Measurements from ENCODE around the gene PCK1.

Gene PCK1

DNA sequence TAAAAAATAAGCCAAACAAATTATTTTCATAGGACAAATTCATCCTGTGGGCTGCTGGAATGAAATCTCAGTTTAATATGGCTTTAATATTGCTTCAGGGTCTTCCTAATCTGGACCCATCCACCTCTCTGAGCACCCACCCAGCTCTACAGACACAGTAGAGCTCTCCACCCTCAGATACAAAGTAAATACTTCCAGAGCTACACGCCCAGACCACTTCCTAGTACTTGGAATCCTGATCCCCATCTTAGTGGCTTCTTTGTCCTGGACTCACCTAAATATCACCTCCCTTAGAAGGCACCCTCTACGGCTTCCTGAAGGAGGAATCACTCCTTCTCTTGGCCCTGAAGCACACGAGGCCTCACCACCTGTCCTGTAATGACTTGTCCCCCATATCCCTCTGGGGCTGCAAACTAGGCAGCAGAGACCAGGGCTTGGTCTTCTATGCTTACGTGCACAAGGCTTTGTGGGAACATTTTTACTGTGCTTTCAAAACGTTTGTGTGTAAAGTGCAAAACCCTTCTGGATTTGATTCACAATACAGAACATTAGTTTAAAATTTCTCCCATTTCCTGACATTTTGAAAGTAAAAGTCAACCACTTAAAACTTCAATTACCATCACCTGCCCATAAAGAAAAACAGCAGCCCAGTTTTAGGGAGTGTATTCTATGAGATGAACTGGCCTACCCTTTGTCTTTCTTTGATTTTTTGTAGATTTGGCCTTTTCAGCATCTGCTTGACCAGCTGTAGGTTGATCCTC, 38.4 kb upstream of the PCK1 start:
- no peaks in the 10 kb centered on the region for H3K9me3 Mint-ChIP-seq
- H3K36me3 Mint-ChIP-seq (ENCODE audit: low read depth): no peaks in the 10 kb centered on the region
- peaks cover 7% of the 10 kb centered on the region for H3K27me3 Mint-ChIP-seq (ENCODE audit: low read depth, poor library complexity)
- no peak for DNase-seq
- H3K27ac Mint-ChIP-seq: no peak overlapping the region
- H3K4me1 Mint-ChIP-seq: peaks cover 25% of the 10 kb centered on the region
- no peak overlapping the region for H3K4me3 Mint-ChIP-seq
- TF ChIP-seq, protein P1, sequence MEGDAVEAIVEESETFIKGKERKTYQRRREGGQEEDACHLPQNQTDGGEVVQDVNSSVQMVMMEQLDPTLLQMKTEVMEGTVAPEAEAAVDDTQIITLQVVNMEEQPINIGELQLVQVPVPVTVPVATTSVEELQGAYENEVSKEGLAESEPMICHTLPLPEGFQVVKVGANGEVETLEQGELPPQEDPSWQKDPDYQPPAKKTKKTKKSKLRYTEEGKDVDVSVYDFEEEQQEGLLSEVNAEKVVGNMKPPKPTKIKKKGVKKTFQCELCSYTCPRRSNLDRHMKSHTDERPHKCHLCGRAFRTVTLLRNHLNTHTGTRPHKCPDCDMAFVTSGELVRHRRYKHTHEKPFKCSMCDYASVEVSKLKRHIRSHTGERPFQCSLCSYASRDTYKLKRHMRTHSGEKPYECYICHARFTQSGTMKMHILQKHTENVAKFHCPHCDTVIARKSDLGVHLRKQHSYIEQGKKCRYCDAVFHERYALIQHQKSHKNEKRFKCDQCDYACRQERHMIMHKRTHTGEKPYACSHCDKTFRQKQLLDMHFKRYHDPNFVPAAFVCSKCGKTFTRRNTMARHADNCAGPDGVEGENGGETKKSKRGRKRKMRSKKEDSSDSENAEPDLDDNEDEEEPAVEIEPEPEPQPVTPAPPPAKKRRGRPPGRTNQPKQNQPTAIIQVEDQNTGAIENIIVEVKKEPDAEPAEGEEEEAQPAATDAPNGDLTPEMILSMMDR (IDR thresholded peaks at IDR 0.05): no peak

DNA sequence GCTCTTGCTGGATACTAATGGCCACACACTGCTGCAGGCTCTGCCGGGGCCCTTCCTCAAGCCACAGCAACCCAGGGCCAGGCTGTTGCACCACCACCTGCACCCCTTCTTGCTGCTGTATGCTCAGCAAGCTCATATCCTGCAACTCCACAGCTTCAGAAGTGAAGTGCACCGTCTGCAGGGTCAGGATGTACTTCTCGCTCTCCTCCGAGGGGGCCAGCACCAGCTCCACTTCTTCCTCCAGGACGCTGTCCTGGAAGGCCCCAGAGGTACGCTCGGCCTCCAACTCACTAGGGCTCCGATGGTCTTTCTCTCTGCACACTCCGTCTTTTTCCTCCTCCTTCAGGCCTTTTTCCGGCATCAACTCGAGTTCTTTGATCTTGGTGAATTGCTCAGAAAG, 37.1 kb upstream of the PCK1 start:
- Mint-ChIP-seq H3K27me3 (ENCODE audit: low read depth, poor library complexity) (peaks cover 13% of the 10 kb centered on the region), H3K4me1 (peaks cover 38% of the 10 kb centered on the region), H3K4me3 (no peak overlapping the region), H3K27ac (no peak overlapping the region), H3K36me3 (ENCODE audit: low read depth) (no peaks in the 10 kb centered on the region), H3K9me3 (no peaks in the 10 kb centered on the region)
- DNase-seq: no peak
- TF ChIP-seq, protein P1 (IDR thresholded peaks at IDR 0.05): no peak

DNA sequence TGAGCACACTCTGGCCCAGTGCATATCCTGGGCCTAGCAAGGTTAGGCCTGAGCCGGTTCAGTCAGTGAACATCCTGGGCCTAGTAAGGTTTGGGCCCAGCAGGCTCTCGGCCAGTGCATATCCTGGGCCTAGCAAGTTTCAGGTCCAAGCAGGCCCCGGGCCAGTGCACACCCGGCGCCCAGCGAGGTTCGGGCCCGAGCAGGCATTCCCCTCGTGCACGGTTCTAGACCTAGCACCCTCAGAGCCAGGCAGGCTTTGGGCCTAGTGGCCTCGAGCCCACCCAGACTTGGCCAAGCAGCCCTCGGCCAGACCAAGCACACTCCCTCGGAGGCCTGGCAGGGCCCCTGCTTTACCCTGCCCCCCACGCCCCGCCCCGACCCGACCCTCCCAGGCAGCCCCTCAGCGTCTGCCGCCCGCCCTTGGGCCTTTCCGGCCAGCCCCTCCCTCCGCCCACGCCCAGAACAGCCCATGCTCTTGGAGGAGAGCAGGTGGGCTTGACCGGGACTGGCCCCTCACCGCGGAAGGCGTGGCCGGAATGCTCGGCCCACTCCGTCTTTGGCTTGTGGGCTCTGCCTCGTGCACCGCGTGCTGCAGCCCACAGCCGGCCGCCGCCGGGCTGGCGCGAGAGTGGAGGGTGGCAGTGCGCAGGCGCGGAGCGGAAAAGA, 36.3 kb upstream of the PCK1 start, which contains the start of gene CTCFL:
TSS of gene CTCFL (minus strand) at position 630 of the 666 bp plus-strand sequence. CDS start 935 bp downstream, outside the sequence.
- H3K36me3 Mint-ChIP-seq (ENCODE audit: low read depth): no peaks in the 10 kb centered on the region
- H3K27me3 Mint-ChIP-seq (ENCODE audit: low read depth, poor library complexity): peaks cover 13% of the 10 kb centered on the region
- no peak within 1 kb of the TSS for H3K4me3 Mint-ChIP-seq
- no peak within 1 kb of the TSS for H3K27ac Mint-ChIP-seq
- DNase-seq: no peak
- H3K9me3 Mint-ChIP-seq: no peaks in the 10 kb centered on the region
- peaks cover 44% of the 10 kb centered on the region for H3K4me1 Mint-ChIP-seq
- TF ChIP-seq, protein P1 (IDR thresholded peaks at IDR 0.05): no peak

DNA sequence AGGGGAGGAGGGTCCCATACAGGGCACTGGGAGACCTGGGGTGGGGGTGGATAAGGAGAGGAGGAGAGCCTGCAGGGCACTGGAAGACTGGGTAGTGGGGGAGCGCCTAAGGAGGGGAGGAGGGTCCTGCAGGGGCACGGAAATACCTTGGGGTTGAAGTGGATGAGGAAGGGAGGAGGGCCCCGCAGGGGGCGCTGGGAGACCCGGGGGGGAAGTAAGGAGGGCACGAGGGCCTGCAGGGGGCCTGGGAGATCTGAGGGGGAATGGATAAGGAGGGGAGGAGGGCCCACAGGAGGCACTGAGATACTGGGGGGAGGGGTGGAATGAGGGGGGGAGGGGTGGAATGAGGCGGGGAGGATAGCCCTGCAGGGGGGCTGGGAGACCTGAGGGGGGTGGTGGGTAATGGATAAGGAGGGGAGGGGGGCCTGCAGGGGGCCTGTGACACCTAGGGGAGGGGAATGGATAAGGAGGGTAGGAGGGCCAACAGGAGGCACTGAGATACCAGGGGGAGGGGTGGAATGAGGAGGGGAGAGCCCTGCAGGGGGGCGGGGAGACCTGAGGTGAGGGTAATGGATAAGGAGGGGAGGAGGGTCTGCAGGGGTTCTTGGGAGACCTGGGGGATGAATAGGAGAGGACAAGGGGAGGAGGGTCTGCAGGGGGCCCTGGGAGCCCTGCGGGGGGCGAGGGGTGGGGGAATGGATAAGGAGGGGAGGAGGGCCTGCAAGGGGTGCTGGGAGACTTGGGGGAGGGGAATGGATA, 35.4 kb upstream of the PCK1 start:
- peaks cover 9% of the 10 kb centered on the region for H3K27me3 Mint-ChIP-seq (ENCODE audit: low read depth, poor library complexity)
- TF ChIP-seq, protein P1 (IDR thresholded peaks at IDR 0.05): no peak
- no peak for DNase-seq
- no peak overlapping the region for H3K4me3 Mint-ChIP-seq
- H3K4me1 Mint-ChIP-seq: peaks cover 52% of the 10 kb centered on the region
- H3K9me3 Mint-ChIP-seq: no peaks in the 10 kb centered on the region
- no peak overlapping the region for H3K27ac Mint-ChIP-seq
- H3K36me3 Mint-ChIP-seq (ENCODE audit: low read depth): no peaks in the 10 kb centered on the region

DNA sequence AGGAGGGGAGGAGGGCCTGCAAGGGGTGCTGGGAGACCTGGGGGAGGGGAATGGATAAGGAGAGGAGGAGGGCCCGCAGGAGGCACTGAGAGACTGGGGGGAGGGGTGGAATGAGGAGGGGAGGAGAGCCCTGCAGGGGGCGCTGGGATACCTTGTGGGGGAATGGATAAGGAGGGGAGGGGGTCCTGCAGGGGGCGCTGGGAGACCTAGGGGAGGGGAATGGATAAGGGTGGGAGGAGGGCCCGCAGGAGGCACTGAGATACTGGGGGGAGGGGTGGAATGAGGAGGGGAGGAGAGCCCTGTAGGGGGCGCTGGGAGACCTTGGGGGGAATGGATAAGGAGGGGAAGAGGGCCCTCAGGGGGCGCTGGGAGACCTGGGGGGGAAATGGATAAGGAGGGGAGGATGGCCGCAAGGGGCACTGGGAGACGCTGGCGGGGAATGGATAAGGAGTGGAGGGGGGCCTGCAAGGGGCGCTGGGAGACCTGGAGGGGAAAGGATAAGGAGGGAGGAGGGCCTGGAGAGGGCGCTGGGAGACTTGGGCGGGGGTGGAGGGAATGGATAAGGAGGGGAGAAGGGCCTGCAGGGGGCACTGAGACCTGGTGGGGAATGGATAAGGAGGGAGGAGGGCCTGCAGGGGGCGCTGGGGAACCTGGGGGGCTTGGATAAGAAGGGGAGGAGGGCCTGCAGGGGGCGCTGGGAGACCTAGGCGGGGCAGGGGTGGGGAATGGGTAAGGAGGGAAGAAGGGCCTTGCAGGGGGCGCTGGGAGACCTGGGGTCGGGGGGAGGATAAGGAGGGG, 34.6 kb upstream of the PCK1 start:
- Mint-ChIP-seq H3K27ac (no peak overlapping the region), H3K36me3 (ENCODE audit: low read depth) (no peaks in the 10 kb centered on the region), H3K9me3 (no peaks in the 10 kb centered on the region), H3K4me1 (peaks cover 52% of the 10 kb centered on the region), H3K4me3 (no peak overlapping the region), H3K27me3 (ENCODE audit: low read depth, poor library complexity) (peaks cover 9% of the 10 kb centered on the region)
- peak; percentile 44 for DNase-seq
- TF ChIP-seq, protein P1 (IDR thresholded peaks at IDR 0.05): no peak
